Neural progenitor cell (in vitro differentiated cells): ENCODE data around the gene ADK.
"Not testable (repeated sequence)": the region's sequence is repeated elsewhere in the genome, so short reads cannot be mapped to it uniquely, and the experiment has no call there.

ENCODE experiments used
- EZH2 ChIP-seq: fragments of 200-600 bp; sonication (generic); IDR thresholded peaks from 2 replicates; pipeline ENCODE4 v1.6.1; 2017; ENCODE audit warnings: antibody characterized with exemption, mild to moderate bottlenecking, moderate library complexity
- EZH2phosphoT487 ChIP-seq: fragments of 200-600 bp; sonication (generic); IDR thresholded peaks from 2 replicates; pipeline ENCODE4 v1.6.1; 2017; ENCODE audit warnings: antibody characterized with exemption
- TF ChIP-seq, protein P1 (sequence below): fragments of 200-600 bp; sonication (generic); IDR thresholded peaks from 2 replicates; pipeline ENCODE4 v1.5.1; 2017; ENCODE audit warnings: antibody characterized with exemption, mild to moderate bottlenecking

DNA sequence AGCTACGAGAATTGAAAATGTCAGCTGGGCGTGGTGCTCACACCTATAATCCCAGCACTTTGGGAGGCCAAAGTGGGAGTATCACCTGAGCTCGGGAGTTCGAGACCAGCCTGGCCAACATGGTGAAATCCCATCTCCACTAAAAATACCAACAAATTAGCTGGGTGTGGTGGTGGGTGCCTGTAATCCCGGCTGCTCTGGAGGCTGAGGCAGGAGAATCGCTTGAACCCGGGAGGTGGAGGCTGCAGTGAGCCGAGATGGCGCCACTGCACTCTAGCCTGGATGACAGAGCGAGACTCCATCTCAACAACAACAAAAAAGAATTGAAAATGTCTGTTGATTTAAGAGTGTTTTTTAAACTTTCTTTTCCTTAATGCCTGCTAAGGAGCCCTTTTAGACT is 4.0 kb upstream of the ADK start:
- TF ChIP-seq, protein P1, sequence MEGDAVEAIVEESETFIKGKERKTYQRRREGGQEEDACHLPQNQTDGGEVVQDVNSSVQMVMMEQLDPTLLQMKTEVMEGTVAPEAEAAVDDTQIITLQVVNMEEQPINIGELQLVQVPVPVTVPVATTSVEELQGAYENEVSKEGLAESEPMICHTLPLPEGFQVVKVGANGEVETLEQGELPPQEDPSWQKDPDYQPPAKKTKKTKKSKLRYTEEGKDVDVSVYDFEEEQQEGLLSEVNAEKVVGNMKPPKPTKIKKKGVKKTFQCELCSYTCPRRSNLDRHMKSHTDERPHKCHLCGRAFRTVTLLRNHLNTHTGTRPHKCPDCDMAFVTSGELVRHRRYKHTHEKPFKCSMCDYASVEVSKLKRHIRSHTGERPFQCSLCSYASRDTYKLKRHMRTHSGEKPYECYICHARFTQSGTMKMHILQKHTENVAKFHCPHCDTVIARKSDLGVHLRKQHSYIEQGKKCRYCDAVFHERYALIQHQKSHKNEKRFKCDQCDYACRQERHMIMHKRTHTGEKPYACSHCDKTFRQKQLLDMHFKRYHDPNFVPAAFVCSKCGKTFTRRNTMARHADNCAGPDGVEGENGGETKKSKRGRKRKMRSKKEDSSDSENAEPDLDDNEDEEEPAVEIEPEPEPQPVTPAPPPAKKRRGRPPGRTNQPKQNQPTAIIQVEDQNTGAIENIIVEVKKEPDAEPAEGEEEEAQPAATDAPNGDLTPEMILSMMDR, result not testable (repeated sequence)
- not testable (repeated sequence) for TF ChIP-seq EZH2phosphoT487, EZH2
